LNCAP (cell line): ENCODE data around the gene ZNF470.

Experiments
- CTCF ChIP-seq: fragments of 450-650 bp; IDR thresholded peaks from 2 replicates; pipeline ENCODE4 v1.5.1; 2017; ENCODE audit warnings: mild to moderate bottlenecking

Gene ZNF470

GRCh38 chr19:56594783-56595547, 27.7 kb downstream of the ZNF470 start, which contains the start of gene ZNF71:
Gene ZNF71, plus strand, starts transcription at chr19:56595302. Its CDS starts 6,257 bp downstream, at chr19:56601559.
- TF ChIP-seq CTCF, result no peak

GRCh38 chr19:56595548-56595899, 28.3 kb downstream of the ZNF470 start:
- no peak for TF ChIP-seq CTCF

- no peak for TF ChIP-seq CTCF
Observed at GRCh38 chr19:56596676-56597075, 29.4 kb downstream of the ZNF470 start.

GRCh38 chr19:56597696-56598095, 30.4 kb downstream of the ZNF470 start:
- no peak for TF ChIP-seq CTCF

- TF ChIP-seq CTCF, result no peak
Observed at GRCh38 chr19:56601375-56601774, 34.1 kb downstream of the ZNF470 start.

- no peak for TF ChIP-seq CTCF
Observed at GRCh38 chr19:56603829-56604228, 36.6 kb downstream of the ZNF470 start.

- TF ChIP-seq CTCF, result no peak
Observed at GRCh38 chr19:56608274-56608964, 41.2 kb downstream of the ZNF470 start.
